Right hindlimb (tissue), 1 donor: Measurements from ENCODE around the gene NUP214.
"Not testable (repeated sequence)": the region's sequence is repeated elsewhere in the genome, so short reads cannot be mapped to it uniquely, and the experiment has no call there.

Experiments
- DNase-seq: peaks from one replicate; pipeline ENCODE4 v3.0.0-alpha.2; 2018

NUP214 gene

DNA sequence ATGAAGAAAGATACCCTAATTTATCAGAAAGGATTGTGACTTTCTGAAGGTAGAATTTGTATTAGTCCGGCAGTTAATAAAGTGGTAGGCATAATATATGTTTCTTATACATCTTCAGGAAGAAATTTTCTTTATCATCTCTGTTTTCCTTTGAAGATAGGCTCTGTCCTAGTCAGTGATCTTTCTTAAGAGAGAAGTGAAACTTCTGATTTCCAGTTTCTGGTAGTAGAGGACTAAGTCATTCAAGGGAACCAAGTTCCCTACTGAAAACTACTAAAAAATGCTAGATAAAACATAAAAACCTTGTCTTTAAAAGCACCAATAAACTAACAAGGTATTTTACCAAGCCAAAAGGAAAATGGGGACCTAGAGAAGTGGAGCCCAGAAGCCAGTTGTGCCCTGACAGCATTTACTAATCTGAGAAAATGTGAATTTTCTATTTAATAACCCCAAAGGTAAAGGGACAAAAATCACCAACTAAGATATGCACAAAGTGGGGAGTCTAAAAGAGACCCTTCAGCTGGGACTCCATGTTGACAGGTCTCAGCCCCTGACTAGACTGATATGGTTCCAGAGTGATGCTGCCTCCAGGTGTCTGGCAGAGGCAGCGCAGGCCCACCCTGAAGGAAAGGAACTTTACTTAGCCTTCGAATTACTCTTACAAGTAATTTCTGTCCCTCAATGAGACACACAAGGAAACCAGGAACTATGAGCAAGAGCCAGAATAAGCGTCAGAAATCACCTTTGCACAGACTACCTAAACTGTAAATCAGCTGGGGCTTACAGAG is 78.2 kb downstream of the NUP214 start:
- no peak for DNase-seq

DNA sequence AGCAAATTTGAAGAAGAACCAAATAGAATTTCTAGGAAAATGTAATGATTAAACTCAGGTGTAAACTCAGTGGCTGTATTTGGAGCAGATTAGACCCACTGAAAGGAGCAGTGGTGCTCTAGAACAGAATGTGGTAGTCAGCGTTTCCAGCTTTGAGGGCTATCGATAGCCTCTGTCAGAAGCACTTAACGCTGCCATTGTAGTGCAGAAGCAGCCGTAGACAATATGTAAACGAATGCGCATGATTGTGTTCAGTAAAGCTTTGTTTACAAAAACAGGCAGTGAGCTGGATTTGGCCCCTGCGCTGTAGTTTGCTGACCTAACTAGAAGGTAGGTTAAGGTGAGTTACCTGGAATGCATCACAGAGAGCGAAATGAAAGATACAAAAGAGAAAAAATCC is 78.9 kb downstream of the NUP214 start:
- no peak for DNase-seq

DNA sequence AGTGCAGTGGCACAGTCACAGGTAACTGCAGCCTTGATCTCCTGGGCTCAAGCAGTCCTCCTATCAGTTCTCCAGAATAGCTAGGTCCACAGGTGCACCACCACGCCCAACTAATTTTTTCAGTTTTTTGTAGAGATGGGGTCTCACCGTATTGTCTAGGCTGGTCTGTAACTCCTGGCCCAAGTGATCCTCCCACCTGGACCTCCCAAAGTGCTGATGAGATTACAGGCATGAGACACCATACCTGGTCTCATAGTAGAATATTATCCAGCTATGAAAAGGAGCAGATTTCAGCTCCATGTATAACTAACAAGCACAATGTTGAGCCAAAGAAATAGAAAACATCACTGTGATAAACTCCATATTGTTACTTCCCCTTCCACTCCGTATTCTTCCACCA is 81.1 kb downstream of the NUP214 start:
- no peak for DNase-seq

DNA sequence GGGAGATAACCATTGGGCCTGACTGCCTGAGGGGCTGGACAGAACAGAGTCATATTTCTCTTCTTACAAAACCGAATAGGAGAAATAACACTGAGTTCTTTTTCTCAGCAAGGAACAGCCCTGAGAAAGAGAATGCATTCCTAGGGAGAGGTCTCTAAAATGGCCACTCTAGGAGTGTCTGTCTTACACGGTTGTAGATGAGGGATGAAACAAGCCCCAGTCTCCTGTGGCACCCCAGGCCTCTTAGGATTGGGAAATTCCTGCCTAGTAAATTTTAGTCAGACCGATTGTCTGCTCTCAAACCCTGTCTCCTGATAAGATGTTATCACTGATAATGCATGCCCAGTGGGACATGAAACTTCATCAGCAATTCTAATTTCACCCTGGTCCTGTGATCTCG is 86.5 kb downstream of the NUP214 start:
- DNase-seq = not testable (repeated sequence)

DNA sequence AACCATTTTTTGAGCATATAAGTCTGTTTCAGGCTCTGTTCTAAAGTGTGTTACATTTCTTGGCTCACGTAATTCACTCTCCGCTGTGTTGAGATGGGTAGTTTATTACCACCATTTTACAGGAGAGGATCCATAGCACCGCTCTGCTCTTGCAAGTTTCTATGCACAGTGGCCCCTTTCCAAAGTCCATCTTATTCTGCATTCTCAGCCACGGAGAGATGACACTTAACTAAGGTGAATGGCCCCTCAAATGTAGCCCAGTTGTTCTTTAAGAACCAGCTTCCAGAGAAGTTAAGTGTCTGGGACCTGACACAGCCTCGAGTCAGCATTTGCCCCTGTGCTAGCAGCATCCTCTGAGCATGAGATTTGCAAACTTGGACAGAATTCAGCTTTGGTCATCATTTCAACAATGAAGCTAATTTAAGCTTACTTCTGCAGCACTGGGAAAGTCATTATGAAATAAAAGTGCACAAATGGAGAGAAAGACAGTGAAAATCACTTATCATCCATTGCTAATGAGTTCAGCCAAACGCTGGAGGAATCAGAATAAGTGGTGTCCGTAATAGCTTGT is 89.0 kb downstream of the NUP214 start:
- no peak for DNase-seq

DNA sequence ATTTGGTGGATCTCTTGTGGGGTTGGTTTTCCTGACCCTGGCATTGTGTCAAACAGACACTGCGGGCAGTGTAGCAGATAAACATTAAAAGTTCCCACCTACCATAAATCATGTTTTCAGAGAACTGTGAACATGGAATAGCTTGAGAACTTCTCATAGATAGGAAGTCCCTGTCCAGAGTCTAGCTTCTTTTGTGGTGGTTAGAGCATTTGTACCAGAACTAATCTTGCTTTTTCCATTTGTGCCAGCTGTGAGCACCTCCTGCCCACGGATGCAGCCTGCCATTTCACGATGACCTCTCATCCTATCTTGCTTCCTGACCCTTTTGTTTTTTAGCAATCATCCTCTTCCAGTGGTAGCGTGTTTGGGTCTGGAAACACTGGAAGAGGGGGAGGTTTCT is 89.5 kb downstream of the NUP214 start:
- no peak for DNase-seq

DNA sequence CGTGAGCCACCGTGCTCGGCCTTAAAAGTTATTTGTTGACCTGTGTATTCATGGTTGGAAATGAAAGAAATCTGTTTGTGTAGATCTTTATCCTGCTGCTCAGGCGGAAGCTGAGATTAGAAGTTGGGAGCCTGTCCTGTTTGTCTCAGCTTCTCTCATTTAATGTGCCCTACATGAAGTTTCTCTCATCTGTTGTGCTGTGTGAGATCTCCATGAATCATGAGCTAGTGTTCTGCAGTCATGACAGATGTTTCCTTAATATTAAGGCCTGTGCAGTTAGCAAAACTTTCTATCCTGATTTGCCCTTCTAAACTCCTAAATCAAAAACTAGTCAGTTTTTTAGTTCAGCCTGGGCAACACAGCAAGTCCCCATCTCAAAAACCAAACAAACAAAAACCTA is 91.4 kb downstream of the NUP214 start:
- DNase-seq = no peak

DNA sequence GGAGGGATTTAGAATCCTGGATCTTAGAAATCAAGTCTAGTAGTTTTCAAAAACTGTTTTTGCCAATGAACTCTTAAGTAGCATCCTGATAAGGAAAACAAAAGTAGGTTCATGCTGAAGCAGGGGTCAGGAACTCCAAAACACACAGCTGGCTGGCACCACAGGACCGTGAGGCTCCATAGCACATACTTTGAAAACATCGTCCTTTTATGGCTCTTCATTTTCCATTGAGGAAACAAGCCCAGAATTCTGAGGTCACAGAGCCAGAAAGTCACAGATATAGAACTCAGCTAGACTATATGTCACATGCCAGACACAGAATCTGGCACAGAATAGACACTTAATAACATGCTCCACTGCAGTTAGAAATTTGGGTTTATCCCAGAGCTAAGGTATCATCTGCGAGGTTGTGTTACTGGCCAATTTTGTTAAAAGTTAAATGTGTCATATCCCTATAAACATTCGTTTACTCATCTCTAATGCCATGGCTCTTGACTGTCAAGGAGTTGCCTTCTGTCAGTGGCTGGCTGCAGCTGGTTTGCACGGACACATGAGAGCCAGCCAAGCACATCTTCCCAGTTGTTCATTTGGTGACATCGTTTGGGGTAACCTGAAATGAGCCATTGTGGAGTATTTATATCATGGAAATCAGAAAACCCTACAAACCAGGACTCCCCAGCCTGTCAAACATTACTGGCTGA is 92.1 kb downstream of the NUP214 start:
- no peak for DNase-seq

DNA sequence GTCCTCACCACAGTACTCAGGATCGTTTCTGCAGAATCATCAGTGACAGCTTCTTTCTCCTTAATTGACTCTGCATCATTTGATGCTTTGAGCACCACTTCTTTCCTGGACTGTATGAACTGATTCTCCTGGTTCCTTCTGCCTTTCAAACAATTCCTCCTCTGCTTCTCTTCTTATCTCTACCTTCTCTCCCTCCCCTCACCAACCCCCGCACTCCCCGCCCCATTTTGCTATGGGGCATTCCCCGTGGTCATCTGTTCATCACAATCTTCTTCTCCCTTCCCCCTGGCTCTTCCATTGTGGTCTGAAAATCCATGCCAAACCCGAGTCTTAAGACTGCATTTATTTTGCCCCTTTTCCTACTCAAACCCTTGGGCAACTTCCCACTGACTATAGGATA is 93.0 kb downstream of the NUP214 start:
- DNase-seq = no peak

DNA sequence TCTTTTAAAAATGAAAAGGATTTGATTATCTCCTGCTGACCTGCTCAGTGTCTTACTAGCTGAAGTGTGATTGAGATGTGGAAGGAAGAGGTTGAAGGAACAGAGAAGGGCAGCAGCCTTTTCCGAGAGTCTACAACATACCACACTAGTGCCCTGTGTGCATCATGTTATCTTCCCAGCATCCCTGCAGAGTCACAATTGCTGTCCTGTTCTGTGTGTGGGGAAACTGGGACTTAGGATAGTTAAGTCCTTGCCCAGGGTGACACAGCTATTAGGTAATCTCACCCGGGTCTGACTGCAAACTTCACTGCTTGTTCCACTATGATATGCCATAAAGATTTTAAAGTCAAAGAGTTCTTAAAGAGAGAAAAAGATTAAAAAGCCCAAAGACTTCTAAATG is 95.1 kb downstream of the NUP214 start:
- DNase-seq = no peak

DNA sequence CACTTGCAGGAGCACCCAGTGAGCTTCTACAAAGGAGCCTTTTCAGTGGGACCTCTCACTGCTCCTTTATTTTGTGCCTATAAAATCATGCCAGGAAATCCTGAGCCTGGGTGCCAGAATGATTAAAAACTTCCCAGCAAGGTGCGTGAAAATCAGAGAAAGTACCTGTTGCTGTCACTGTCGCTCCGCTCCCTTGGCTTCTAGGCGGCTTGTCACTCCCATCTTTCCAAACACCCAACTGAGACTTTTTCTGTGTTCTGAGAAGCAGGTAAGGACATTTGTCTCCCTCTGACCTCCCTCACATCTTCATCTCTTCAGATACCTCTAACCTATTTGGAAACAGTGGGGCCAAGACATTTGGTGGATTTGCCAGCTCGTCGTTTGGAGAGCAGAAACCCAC is 97.1 kb downstream of the NUP214 start:
- no peak for DNase-seq

DNA sequence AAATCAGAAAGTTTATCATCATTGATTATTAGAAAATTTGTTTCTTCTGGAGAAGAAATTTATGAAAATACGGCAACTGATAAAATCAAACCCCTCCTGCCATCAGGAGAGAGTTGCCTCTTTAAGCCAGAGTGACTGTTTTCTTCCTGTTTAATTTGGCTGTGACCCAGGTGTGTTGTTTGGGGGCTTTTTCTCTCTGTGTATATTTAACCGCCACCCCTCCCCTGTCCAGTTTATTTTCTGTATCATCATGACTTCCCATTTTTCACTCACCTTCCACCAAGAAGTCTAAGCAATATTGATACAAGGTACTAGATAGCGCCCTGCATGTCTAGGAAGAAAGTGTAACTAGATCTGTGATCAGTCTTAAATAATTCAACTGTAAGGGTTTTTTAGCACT is 100.8 kb downstream of the NUP214 start:
- DNase-seq = no peak

DNA sequence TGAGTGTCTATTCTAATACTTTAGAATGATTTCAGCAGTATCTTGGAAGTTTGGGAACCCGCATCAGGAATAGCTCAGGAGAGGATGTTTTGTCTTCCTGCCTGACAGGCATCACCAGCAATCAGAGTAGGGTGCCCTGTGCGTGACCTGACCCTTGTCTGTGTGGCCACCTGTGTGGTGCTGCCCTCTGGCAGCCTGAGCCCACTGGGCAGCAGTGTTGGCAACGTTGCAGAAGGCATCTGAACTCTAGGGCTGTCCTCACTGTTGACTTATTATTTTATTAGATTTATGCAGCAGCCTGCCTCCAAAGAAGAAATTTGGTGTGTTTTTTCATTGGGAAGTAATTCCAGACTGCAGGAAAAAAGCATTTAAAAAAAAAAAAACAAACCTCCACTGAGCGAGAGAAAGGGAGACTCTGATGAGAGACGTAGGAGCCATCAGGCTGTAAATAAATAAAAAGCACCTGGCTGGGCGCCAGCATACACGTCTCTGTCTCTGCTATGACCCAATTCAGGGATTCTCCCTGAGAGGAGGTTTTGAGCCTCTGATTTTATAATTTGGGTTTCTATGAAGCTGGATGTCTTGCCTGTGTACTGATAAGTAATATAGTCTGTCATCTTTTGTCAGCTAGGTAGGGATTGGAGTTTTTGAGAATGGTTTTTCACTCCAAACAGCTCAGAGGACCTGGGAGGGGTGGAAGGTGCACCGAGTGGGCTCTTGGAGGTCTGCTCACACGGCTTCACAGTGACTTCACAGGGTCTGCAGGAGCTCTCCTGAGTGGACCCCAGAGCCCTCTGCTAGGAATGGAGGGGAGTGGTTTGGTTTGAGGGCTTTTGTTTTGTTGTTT is 101.9 kb downstream of the NUP214 start:
- no peak for DNase-seq

DNA sequence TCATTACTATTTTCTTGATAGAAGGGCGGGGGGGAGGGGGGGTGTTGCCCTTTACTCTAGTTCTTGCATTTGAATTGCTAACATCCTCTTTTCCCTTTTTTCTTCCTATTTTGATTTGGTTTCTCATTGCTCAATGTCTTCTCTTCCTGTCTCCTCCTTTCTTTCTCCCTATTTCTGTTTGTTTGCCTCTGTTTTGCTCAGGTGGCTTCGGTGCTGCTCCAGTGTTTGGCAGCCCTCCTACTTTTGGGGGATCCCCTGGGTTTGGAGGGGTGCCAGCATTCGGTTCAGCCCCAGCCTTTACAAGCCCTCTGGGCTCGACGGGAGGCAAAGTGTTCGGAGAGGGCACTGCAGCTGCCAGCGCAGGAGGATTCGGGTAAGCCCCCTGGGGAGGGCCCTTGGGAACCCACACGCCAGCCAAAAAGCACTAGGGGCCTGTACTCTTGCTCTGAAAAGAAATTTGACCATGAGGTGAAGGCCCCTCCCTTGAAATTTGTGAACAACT is 102.6 kb downstream of the NUP214 start:
- no peak for DNase-seq

DNA sequence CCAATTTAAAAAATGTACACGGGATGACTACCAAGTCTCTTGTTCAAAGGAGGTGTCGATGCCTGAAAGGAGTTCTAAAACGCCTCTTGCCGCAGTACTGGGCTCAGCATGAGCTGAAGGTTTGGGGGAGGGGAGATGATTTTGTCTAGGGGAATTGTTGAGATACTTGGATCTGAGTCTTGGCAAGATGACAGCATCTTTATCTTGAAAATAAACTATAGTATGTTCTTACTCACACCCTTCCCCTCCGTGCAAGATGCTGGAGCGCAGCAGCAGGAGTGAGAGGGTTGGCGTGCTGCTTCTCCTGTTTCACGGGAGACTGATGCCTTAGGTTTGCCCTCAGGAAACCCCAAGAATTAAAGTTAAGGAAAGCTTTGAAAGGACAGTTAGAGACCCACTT is 103.6 kb downstream of the NUP214 start:
- DNase-seq = no peak

DNA sequence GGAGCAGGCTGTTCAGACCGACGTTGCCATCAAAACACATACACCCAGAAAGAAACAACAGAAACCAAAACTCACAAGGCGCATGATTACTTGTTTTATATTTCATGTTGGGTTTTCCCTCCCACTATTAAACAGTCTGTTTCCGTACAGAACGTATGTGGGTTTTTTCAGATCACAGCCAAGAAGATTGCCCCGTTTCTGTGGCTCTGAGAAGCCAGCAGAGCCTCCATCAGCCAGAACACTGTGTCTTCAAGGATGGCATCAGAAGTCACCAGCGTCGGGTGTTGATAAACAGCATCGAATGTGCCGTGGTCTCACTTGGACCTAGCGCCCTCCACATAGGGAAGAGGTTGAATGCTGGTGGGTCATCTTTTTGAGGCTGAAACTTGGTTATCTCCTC is 108.2 kb downstream of the NUP214 start:
- no peak for DNase-seq

DNA sequence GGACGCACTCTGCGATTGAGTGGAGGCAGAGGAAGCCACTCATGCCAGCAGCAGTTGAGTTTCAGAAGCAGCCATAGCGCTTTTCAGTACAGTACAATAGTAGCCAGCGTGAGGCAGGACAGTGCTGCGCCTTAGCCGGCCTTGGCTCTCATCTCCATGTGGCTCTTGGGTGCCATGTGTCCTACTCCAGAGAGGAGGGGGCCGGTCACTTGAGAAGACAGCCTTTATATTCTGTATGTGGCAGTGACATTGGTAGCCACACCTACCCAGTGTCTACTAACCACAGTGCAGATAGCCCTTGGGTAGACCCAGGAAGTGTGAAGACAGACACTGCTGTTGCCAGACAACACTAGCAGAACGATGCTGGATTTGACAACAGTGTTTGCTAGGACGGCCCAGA is 108.6 kb downstream of the NUP214 start:
- no peak for DNase-seq

DNA sequence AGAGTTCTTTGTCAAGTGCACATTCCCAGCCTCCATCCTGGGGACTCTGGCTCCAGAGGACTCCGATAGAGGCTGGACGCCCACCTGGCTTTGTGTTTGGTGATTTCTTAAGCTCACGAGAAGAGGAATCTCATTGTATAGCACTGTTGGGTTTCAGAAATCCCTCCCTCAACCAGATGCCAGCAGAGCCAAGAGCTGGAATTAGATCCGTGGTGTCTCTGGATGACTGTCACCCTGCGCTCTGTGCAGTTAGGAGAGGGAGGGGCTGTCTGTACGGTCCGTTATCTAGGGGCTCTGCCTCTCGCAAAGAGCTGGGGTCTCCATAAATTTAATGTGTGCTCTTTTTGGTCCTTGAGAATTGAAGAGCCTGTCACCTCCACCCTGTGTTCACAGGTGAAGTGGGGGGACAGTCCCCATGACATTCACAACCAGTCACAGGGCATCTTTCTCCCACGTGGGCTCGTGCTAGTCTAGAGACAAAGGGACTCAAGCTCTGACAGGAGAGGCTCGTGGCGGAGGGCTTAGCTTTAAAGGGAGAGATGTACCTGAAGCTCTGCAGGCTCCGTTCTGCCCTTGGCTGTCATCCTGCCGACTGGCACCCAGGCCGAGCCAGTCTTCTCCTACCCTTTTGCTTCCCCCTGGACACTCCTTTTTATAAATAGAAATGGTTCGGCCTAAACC is 109.6 kb downstream of the NUP214 start:
- DNase-seq = no peak

DNA sequence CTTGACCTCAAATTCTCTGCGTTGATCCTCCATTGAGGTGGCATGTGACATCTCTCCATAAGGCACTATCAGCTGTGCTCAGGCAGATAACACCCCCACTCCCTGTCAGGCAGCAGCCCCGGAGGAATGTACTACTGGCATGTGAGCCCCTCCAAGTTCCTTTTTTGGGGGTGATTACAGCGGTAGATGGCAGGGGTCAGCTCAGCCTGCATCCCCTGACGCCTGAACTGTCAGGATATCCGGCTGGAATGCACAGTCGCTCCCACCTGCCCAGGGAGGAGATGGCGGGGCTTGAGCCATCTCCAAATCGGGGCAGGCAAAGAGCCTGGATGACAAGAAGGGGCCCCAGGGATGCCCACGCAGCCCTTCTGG is 110.1 kb downstream of the NUP214 start:
- DNase-seq = no peak

DNA sequence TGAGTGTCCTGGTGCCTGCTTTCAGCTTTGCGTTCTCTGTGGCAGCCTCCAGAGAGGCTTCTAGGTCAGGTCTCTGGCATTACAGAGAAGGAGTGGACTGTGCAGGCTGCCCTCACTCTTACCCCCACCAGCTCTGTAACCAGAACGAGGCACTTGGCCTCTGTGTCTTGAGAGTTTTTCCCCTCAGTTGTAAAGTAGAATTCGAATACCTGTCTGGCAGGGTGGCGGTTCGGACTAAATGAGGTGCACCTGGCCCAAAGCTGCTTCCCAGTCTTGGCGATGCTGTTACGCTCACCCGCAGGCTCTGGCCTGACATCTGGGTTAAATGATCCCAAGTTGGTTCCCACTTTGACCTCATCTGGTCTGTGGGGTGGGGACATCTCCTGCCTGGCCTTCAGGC is 110.8 kb downstream of the NUP214 start:
- DNase-seq = no peak

DNA sequence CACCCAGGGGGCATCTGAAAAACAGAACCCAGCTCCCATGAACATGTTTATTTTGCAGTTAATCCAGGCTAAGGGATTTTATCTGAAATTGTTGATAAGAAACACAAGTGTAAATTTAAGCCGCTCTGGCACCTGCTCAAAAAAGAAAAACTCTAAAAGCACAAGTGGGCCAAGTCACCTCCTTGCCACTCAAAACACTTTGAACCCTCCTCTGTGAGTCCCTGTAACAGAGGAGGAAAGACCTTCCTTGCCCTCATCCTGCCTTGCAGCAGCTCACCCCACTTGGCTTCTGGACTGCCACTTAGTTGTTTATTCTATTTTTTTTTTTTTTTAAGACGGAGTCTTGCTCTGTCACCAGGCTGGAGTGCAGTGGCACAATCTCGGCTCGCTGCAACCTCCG is 111.4 kb downstream of the NUP214 start:
- DNase-seq = no peak

DNA sequence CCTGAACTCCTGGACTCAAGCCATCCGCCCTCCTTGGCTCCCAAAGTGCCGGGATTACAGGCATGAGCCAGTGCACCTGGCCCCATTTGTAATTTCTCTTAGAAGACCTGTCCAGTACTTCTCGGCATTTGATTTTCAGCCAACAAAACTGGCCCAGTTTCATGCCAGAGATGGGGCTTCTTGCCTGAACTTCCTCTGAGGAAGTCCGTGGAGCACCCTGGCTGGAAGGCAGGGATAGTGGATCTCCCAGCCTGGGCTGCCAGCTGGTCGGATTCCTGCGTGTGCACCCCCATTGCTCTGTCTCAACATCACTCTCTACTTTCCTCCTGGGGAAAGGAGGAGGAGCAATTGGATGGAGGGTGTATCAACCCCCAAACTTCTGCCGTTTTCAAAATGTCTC is 111.9 kb downstream of the NUP214 start:
- DNase-seq = no peak

DNA sequence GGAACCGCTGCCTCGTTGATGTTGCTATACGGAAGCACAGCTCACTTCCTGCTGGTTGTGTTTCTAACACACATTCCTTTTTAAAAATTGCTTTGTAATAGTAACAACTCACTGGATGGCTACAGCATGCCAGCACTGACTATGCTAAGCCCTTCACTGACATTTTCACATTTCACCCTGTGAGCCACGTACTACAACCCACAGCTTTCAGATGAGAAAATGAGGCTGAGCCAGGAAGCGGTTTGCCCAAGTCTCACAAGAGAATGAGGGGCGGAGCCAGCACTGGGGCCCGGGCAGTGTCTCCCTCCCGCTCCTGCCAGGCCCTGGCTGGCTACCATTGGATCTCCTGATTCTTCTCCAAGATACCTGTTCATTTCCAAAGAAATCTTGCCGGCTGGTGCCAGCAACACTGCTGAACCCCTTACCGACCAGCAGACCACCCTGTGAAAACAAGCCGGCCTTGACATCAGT is 112.6 kb downstream of the NUP214 start:
- peak; percentile 69 for DNase-seq
